ENCODE data around the gene ADARB2. TPM values are rescaled to one million over a fixed set of nuclear protein-coding genes. Genes with fewer than 3 reads are reported as not detected.

Gene ADARB2
- polyA plus RNA-seq, 3 donors = not detected

GRCh38 chr10:1507436-1507835, 229.9 kb downstream of the ADARB2 start:
- 81% methylated on average over 14 of the region's 15 CpGs for whole genome bisulfite sequencing (ENCODE audit: insufficient coverage)
- Mint-ChIP-seq H3K27ac (no peak overlapping the region), H3K4me3 (no peak overlapping the region), H3K36me3 (no peaks in the 10 kb centered on the region), H3K27me3 (ENCODE audit: low read depth in 3 of 3) (peaks cover 0 to 4% (median 3%) of the 10 kb centered on the region in 3 donors), H3K4me1 (no peaks in the 10 kb centered on the region), H3K9me3 (peaks cover 5 to 19% (median 6%) of the 10 kb centered on the region in 7 donors)
- Histone ChIP-seq H3K4me1 (ENCODE audit: control insufficient read depth in 1 of 2, insufficient read depth in 2 of 2, low read length in 2 of 2) (no peaks in the 10 kb centered on the region), H3K9ac (ENCODE audit: insufficient read depth, low read length, poor library complexity, severe bottlenecking) (no peak overlapping the region), H3K36me3 (replicated peaks in 1 of 2; ENCODE audit: control insufficient read depth in 1 of 2, insufficient read depth in 2 of 2, low read length in 2 of 2) (no peaks in the 10 kb centered on the region), H3K4me2 (replicated peaks; ENCODE audit: extremely low read depth, low read length, poor library complexity, severe bottlenecking) (no peak overlapping the region), H3K27me3 (ENCODE audit: control insufficient read depth in 2 of 2, insufficient read depth in 2 of 2, low read length in 2 of 2) (no peaks in the 10 kb centered on the region), H4K20me1 (ENCODE audit: insufficient read depth, low read length) (no peaks in the 10 kb centered on the region), H2AFZ (ENCODE audit: insufficient read depth, low read depth, low read length, poor library complexity, severe bottlenecking) (no peak overlapping the region), H3K79me2 (ENCODE audit: insufficient read depth, low read length) (no peaks in the 10 kb centered on the region), H3K9me3 (replicated peaks in 1 of 2; ENCODE audit: control insufficient read depth in 1 of 2, insufficient read depth in 1 of 2, low read length in 2 of 2) (peaks cover 4 to 20% of the 10 kb centered on the region in 2 donors), H3K4me3 (replicated peaks in 1 of 3; ENCODE audit: low read depth in 2 of 3, low read length in 3 of 3) (no peak overlapping the region), H3K27ac (ENCODE audit: low read depth in 1 of 2, low read length in 2 of 2) (no peak overlapping the region)
- DNase-seq = no peak
- intact Hi-C loops (cut with micrococcal nuclease) = no loop called here
- TF ChIP-seq CTCF (IDR thresholded peaks at IDR 0.05) = no peak

GRCh38 chr10:1504940-1505339, 232.4 kb downstream of the ADARB2 start:
- no peak overlapping the region for H3K27ac ChIP-seq (ENCODE audit: low read depth in 1 of 2, low read length in 2 of 2)
- no peak overlapping the region for H3K9ac ChIP-seq (ENCODE audit: insufficient read depth, low read length, poor library complexity, severe bottlenecking)
- H3K36me3 ChIP-seq (replicated peaks in 1 of 2; ENCODE audit: control insufficient read depth in 1 of 2, insufficient read depth in 2 of 2, low read length in 2 of 2) = no peaks in the 10 kb centered on the region
- 98% methylated on average over 5 of the region's 8 CpGs for WGBS (ENCODE audit: insufficient coverage)
- H3K27ac Mint-ChIP-seq = no peak overlapping the region
- H3K9me3 ChIP-seq (replicated peaks in 1 of 2; ENCODE audit: control insufficient read depth in 1 of 2, insufficient read depth in 1 of 2, low read length in 2 of 2) = peaks cover 4 to 20% of the 10 kb centered on the region in 2 donors
- H3K4me3 Mint-ChIP-seq = no peak overlapping the region
- no peak for TF ChIP-seq CTCF (IDR thresholded peaks at IDR 0.05)
- no peaks in the 10 kb centered on the region for H3K4me1 Mint-ChIP-seq
- no peak for DNase-seq
- H2AFZ ChIP-seq (ENCODE audit: insufficient read depth, low read depth, low read length, poor library complexity, severe bottlenecking) = no peak overlapping the region
- H3K9me3 Mint-ChIP-seq = peaks cover 2 to 16% (median 7%) of the 10 kb centered on the region in 7 donors
- H3K4me2 ChIP-seq (replicated peaks; ENCODE audit: extremely low read depth, low read length, poor library complexity, severe bottlenecking) = no peak overlapping the region
- no peaks in the 10 kb centered on the region for H4K20me1 ChIP-seq (ENCODE audit: insufficient read depth, low read length)
- H3K27me3 Mint-ChIP-seq (ENCODE audit: low read depth in 3 of 3) = peaks cover 0 to 4% (median 3%) of the 10 kb centered on the region in 3 donors
- no peaks in the 10 kb centered on the region for H3K4me1 ChIP-seq (ENCODE audit: control insufficient read depth in 1 of 2, insufficient read depth in 2 of 2, low read length in 2 of 2)
- H3K79me2 ChIP-seq (ENCODE audit: insufficient read depth, low read length) = no peaks in the 10 kb centered on the region
- intact Hi-C loops (cut with micrococcal nuclease) = no loop called here
- no peak overlapping the region for H3K4me3 ChIP-seq (replicated peaks in 1 of 3; ENCODE audit: low read depth in 2 of 3, low read length in 3 of 3)
- no peaks in the 10 kb centered on the region for H3K36me3 Mint-ChIP-seq
- no peaks in the 10 kb centered on the region for H3K27me3 ChIP-seq (ENCODE audit: control insufficient read depth in 2 of 2, insufficient read depth in 2 of 2, low read length in 2 of 2)
